GM06990 (cell line): ENCODE results near the gene ADAM8.

Source experiments
- DNase-seq: peaks from one replicate; pipeline ENCODE4 v3.0.0-alpha.2; 2011; ENCODE audit not compliant: insufficient read length; ENCODE audit errors: extremely low read depth
- H3K27me3 ChIP-seq: replicated peaks from 2 replicates; pipeline ENCODE4 v1.6.0; 2011; ENCODE audit warnings: low read length; ENCODE audit not compliant: control insufficient read depth, insufficient read depth
- H3K36me3 ChIP-seq: 2 replicates; pipeline ENCODE4 v1.5.1; 2011; ENCODE audit warnings: low read length; ENCODE audit not compliant: control insufficient read depth, insufficient read depth
- H3K4me3 ChIP-seq: replicated peaks from 2 replicates; pipeline ENCODE4 v1.5.1; 2011; ENCODE audit warnings: low read depth, mild to moderate bottlenecking, control low read depth, low read length
- CTCF ChIP-seq: IDR thresholded peaks from 2 replicates; pipeline ENCODE4 v1.5.1; 2011; ENCODE audit warnings: low read length, control low read depth, mild to moderate bottlenecking, inconsistent platforms; ENCODE audit not compliant: insufficient read depth, poor library complexity, severe bottlenecking

Gene ADAM8

GRCh38 chr10:133249975-133250754 is 26.5 kb downstream of the ADAM8 start:
- no peak for DNase-seq
- Histone ChIP-seq H3K27me3 (no peaks in the 10 kb centered on the region; the same call in 1 of the 2 replicates), H3K36me3 (no peaks in the 10 kb centered on the region), H3K4me3 (no peak overlapping the region)
- no peak for TF ChIP-seq CTCF

GRCh38 chr10:133249094-133249780 is 27.4 kb downstream of the ADAM8 start:
- no peaks in the 10 kb centered on the region for H3K36me3 ChIP-seq
- DNase-seq = no peak
- H3K27me3 ChIP-seq = no peaks in the 10 kb centered on the region; the same call in 1 of the 2 replicates
- peak; percentile 8 for TF ChIP-seq CTCF
- H3K4me3 ChIP-seq = no peak overlapping the region

GRCh38 chr10:133248334-133248715 is 28.3 kb downstream of the ADAM8 start:
- Histone ChIP-seq H3K27me3 (no peaks in the 10 kb centered on the region; the same call in 1 of the 2 replicates), H3K4me3 (no peak overlapping the region), H3K36me3 (no peaks in the 10 kb centered on the region)
- DNase-seq = no peak
- no peak for TF ChIP-seq CTCF

- no peak for DNase-seq
Measured at GRCh38 chr10:133247681-133248333, 28.9 kb downstream of the ADAM8 start.

GRCh38 chr10:133246236-133246626 is 30.4 kb downstream of the ADAM8 start:
- Histone ChIP-seq H3K4me3 (no peak overlapping the region), H3K27me3 (no peaks in the 10 kb centered on the region; the same call in 1 of the 2 replicates), H3K36me3 (no peaks in the 10 kb centered on the region)
- TF ChIP-seq CTCF = no peak
- no peak for DNase-seq

More at GRCh38 chr10:133247681-133248333, 28.9 kb downstream of the ADAM8 start:
- TF ChIP-seq CTCF = no peak
- Histone ChIP-seq H3K27me3 (no peaks in the 10 kb centered on the region; the same call in 1 of the 2 replicates), H3K36me3 (no peaks in the 10 kb centered on the region), H3K4me3 (no peak overlapping the region)
